KOPT-K1 (cell line): ENCODE data around the gene SMURF1.

Source experiments
- H3K27ac ChIP-seq: fragments of 200-600 bp; sonication (generic); 2 replicates; pipeline ENCODE4 v1.5.1; 2016; ENCODE audit warnings: antibody characterized with exemption, mild to moderate bottlenecking, low read depth, low read length; ENCODE audit not compliant: poor library complexity, severe bottlenecking
- H3K36me3 ChIP-seq: fragments of 200-600 bp; sonication (generic); 2 replicates; pipeline ENCODE4 v1.5.1; 2017; ENCODE audit warnings: antibody characterized with exemption, mild to moderate bottlenecking, low read length, moderate library complexity; ENCODE audit not compliant: insufficient read depth
- H3K9me3 ChIP-seq: fragments of 200-600 bp; sonication (generic); 2 replicates; pipeline ENCODE4 v1.5.1; 2017; ENCODE audit warnings: antibody characterized with exemption, low read length, mild to moderate bottlenecking; ENCODE audit not compliant: insufficient read depth, poor library complexity, severe bottlenecking

Gene SMURF1

DNA sequence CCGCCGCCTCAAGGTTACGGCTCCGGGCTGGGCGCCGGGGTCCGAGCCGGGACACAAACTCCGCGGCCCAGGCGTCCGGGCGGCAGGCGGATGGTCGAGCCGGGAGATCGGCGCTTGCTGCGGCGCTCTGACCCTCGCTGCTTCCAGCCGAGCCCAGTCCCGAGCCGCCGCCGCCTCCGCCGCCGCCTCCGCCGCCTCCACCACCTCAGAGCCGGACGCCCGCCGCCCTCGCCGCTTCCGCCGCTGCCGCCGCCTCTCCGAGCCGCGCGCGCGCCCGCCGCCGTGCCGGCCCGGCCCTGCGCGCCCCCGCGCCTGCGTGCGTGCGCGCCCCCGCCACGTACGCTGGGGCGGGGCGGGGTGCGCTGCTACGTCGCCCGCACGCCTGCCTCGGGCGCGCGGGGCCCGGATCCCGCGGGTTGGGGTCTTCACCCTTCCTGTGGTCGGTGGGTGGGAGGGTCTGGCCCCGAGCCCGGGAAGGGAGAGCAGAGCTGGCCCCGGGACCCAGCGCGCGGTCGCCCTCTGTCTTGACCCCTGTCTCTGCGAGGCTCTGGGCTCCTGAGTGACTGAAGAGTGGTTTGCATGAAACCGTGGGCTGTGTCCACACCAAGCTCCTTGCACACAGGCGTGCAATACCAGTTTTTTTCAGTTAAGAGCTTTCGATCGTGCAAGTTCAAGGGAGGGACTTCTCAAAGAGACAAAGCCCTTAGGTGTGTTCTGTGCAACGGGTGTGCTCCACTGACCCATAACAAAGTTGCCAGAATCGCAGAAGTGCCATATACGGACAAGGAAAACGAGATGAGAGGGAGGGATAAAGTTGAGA lies at the start of gene SMURF1:
TSS of gene SMURF1 (minus strand) at position 256 of the 820 bp plus-strand sequence. CDS start 328 bp downstream, outside the sequence.
- peak within 1 kb of the TSS; percentile 67 for H3K27ac ChIP-seq
- no peaks in the 10 kb centered on the region for H3K36me3 ChIP-seq
- H3K9me3 ChIP-seq = no peaks in the 10 kb centered on the region

DNA sequence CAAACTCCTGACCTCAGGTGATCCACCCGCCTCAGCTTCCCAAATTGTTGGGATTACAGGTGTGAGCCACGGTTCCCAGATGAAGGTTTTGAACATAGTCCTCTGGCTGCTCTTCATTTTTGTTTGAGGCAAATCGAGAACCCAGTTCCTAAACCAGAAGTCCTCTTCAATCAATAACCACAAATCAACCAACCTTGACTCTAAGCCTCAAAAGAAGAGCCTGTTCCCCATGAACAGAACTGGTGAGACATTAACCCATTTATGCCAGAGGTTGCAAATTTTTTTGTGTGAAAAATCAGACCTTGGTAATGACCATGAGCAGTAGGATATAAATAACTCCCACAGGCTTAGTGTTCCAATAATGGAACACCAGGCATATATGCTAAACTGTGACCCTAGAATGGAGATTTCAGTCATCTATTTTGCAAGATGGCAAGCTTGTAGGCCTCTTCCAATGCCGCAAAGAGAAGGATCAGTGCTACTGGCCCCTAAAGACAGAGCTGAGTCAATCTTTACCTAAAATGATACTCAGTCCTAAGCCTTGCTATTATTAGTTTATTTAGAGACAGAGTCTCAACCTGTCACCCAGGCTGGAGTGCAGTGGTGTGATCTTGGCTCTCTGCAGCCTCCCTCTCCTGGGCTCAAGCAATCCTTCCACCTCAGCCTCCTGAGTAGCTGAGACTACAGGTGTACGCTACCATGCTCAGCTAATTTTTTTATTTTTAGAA lies 48.1 kb upstream of the SMURF1 start:
- no peaks in the 10 kb centered on the region for H3K36me3 ChIP-seq
- H3K27ac ChIP-seq = no peak overlapping the region

DNA sequence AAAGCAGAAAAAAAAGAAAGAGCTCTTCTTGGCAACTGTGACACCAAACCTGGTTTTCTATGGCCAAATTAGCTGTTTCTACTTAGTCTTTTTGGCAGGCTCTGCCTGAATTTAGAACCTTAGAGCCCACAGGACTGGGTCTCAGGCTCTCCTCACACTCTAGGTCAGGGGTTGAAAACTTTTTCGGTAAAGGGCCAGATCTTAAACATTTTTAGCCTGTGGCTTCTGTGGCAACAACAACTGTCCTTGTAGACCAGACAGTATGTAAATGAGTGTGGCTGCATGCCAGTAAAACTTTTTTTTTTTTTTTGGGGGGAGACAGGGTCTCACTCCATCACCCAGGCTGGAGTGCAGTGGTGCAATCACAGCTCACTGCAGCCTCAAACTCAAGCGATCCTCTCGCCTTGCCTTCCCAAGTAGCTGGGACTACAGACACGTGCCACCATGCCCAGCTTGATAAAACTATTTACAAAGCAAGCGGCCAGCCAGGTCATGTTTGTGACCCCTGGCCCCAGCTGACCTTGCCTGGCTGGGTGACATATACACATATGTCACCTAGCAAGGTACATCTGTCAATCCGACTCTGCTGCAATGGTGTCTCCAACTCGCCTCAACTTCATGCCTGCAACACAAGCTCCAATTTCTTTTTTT lies 46.6 kb upstream of the SMURF1 start:
- Histone ChIP-seq H3K36me3 (no peaks in the 10 kb centered on the region), H3K9me3 (no peaks in the 10 kb centered on the region), H3K27ac (no peak overlapping the region)

More for the DNA sequence above, 48.1 kb upstream of the SMURF1 start:
- H3K9me3 ChIP-seq = no peaks in the 10 kb centered on the region

DNA sequence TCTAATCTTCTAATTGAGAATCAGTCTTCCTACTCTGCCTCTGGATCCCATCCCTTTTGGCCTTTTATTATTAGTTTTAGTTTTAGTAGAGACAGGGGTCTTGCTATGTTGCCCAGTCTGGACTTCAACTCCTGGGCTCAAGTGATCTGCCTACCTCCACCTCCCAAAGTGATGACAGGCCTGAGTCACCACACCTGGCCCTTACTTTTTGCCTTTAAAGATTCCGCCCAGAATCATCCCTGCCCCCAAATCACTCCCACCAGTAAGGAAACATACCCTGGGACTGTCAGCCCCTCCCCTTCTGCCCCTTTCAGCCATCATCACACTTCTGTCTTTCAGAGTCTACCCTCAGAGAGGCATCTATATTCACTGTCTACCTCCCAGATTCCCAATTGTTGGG lies 45.3 kb upstream of the SMURF1 start:
- Histone ChIP-seq H3K9me3 (no peaks in the 10 kb centered on the region), H3K36me3 (no peaks in the 10 kb centered on the region), H3K27ac (no peak overlapping the region)

DNA sequence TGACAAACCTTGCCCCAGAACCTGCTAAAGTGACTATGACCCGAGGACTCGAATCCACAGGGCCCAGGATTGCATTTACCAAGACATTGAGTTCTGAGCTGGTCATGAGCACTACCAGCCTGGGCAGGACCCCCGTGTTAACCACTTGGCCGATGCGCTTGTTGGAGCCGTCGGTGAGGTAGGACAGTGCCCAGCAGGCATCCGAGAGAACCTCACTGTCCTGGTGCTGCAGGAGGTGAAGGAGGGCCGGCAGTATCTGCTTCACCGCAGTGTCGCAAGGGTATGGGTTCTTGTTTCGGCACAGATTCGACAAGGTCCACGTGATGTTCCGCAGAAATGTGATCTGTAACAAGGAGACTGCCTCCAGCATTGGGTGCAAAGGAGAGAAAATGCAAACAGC lies 44.3 kb upstream of the SMURF1 start:
- H3K27ac ChIP-seq = no peak overlapping the region
- no peaks in the 10 kb centered on the region for H3K9me3 ChIP-seq
- H3K36me3 ChIP-seq = no peaks in the 10 kb centered on the region

DNA sequence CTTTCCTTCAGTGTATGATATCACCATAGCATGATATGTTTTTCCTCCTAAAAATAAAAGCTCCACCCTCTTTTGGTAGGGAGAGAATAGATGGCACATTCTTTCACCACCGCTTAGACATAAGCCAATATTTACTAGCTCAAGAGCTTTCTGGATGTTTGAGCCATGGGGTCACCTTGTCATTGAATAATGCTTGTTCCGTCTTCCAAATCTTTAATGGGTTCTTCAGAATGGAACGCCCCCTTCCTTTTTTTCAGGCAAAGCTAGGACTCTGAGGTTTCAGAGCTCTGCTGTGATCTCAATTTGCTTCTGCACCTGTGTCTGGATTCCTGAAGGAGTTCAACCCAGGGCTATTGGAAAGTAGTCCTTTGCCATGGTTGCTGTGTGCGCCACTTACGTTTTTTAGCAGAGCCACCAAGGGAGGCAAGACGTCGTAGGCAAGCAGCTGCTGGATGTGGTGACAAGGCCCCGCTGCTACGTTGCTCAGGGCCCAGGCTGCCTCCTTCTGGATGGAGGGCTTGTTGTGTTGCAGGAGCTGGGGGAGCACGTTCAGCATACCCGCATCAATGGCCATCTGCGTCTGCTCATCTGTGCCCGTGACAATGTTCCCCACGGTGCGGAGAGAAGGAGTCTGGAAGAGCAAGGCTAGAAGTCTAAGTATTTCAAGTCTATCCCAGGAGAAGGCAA lies 40.8 kb upstream of the SMURF1 start:
- Histone ChIP-seq H3K27ac (no peak overlapping the region), H3K9me3 (no peaks in the 10 kb centered on the region), H3K36me3 (no peaks in the 10 kb centered on the region)

DNA sequence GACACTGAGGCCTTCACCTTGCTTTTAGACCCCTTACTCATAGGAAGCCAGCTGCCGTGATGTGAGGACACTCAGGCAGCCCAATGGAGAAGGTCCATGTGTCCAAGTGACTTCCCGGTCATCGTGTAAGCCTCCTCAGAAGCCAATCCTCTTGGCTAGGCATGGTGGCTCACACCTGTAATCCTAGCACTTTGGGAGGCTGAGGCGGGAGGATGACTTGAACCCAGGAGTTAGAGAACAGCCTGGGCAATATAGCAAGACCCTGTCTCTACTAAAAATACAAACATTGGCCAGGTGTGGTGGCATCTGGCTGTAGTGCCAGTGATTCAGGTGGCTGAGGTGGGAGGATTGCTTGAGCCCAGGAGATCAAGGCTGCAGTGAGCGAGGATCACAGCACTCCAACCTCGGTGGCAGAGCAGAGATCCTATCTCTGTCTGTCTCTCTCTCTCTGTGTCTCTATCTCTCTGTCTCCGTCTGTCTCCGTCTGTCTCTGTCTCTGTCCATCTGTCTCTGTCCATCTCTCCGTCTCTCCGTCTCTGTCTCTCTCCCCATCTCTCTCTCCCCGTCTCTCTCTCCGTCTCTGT lies 36.3 kb upstream of the SMURF1 start:
- no peak overlapping the region for H3K27ac ChIP-seq
- H3K9me3 ChIP-seq = no peaks in the 10 kb centered on the region
- H3K36me3 ChIP-seq = no peaks in the 10 kb centered on the region

DNA sequence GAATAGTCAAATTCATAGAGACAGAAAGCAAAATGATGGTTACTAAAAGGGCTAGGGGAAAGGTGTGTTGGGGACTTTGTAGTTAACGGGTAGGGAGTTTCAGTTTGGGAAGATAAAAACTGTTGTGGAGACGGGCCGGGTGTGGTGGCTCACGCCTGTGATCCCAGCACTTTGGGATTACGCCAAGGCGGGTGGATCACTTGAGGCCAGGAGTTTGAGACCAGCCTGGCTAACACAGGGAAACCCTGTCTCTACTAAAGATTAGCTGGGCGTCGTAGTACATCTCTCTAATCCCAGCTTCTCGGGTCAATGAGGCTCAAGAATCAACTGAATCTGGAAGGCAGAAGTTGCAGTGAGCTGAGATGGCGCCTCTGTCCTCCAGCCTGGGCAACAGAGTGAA lies 33.3 kb upstream of the SMURF1 start:
- H3K9me3 ChIP-seq = no peaks in the 10 kb centered on the region
- no peak overlapping the region for H3K27ac ChIP-seq
- no peaks in the 10 kb centered on the region for H3K36me3 ChIP-seq

DNA sequence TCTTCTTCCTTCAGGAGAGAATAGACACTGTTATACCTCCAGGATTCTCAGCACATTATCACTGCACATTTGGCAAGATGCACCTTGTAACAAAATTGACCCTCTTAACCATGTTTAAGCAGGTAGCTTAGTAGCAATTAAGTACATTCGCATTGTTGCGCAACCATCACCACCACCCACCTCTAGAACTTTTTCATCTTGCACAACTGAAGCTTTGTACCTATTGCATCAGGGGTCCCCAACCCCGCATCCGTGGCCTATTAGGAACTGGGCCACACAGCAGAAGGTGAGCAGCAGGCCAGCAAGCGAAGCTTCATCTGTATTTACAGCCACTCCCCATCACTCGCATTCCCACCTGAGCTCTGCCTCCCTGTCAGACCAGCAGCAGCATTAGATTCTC lies 29.9 kb upstream of the SMURF1 start:
- Histone ChIP-seq H3K36me3 (no peaks in the 10 kb centered on the region), H3K9me3 (no peaks in the 10 kb centered on the region), H3K27ac (no peak overlapping the region)

DNA sequence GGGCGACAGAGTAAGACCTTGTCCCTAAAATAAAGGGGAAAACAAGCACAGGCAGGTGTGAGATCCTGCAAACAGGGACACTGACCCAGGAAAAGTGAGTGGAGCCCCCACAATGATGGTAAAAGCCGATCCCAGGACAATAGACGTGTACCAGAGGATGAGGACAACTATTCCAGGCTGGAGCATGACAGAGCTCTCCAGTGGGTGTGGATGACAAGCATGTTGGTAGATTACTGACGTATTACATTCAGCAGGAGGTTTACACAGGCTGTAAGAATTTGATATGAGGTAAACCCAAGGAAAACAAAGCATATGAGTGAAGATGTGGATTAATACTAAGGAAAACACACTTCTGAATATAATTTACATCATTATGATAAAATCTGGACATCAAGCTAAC lies 27.8 kb upstream of the SMURF1 start:
- Histone ChIP-seq H3K36me3 (no peaks in the 10 kb centered on the region), H3K27ac (no peak overlapping the region), H3K9me3 (no peaks in the 10 kb centered on the region)

DNA sequence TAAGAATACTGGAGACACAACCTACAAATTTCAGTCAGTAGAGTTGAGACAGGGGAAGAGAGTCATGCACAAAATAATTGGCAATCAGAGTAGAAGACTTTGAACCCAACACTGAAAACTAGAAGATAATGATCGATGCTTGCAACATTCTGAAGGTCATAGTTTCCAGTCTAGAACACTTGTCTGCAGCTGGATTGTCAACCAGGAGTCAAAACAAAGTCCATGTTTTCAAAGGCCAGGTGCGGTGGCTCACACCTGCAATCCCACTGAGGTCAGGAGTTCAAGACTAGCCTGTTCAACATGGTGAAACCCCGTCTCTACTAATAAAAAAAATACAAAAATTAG lies 26.8 kb upstream of the SMURF1 start:
- H3K9me3 ChIP-seq = no peaks in the 10 kb centered on the region
- no peak overlapping the region for H3K27ac ChIP-seq
- H3K36me3 ChIP-seq = no peaks in the 10 kb centered on the region

DNA sequence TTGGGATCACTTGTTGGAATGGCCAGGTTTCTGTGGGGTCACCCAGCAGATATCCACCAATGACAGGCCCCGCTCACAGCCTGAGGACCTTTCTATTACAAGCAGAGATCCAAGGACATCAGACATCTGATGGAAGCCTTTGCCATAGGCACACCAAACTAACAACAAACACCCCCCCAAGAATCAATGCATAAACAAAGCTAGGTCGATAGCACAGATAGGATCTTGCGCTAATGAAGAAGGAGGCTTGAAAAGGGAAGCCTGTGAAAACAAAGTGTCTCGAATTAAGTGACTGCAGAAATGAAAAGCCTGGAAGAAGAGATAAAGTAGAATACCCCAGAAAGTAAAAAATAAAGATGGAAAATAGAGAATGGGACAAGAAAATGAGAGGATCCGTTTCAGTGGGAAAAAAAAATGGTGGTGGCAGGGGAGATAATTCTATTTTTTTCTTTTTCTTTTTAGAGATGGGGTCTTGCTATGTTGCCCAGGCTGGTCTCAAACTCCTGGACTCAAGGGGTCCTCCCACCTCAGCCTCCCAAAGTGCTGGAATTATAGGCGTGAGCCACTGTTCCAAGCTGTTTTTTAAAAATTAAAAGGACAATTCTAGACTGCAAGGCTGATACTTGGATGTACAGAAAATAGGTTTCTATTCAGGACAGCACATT lies 26.3 kb upstream of the SMURF1 start:
- no peaks in the 10 kb centered on the region for H3K36me3 ChIP-seq
- H3K9me3 ChIP-seq = no peaks in the 10 kb centered on the region
- H3K27ac ChIP-seq = no peak overlapping the region

DNA sequence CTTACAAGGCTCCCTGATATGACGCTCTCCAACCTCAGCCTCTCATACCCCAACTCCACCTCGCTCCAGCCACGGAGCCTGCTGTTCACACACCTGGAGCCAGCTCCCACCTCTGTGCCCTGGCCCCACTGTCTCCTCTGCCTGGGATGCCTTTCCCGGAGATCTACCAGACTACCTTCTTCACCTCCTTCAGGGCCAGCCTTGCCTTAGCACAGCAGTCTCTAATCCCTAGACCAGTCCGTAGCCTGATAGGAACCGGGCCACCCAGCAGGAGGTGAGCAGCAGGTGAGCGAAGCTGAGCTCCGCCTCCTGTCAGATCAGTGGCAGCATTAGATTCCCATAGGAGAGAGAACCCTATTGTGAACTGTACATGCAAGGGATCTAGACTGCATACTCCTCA lies 23.2 kb upstream of the SMURF1 start:
- Histone ChIP-seq H3K9me3 (no peaks in the 10 kb centered on the region), H3K27ac (no peak overlapping the region), H3K36me3 (no peaks in the 10 kb centered on the region)

DNA sequence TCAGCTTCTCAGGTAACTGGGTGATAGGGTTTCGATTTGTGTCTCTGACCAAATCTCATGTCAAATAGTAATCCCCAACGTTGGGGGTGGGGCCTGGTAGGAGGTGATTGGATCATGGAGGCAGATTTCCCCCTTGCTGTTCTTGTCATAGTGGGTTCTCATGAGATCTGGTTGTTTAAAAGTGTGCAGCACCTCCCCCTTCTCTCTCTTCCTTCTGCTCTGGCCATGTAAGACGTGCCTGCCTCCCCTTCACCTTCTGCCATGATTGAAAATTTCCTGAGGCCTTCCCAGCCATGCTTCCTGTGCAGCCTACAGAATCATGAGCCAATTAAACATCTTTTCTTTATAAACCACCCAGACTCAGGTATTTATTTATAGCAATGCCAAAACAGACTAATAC lies 21.9 kb upstream of the SMURF1 start:
- Histone ChIP-seq H3K27ac (no peak overlapping the region), H3K9me3 (no peaks in the 10 kb centered on the region), H3K36me3 (no peaks in the 10 kb centered on the region)
